Heart left ventricle (tissue), 13 donors: ENCODE results near the gene PDE9A.

ENCODE experiments used
- CTCF ChIP-seq, 12 donors: fragments of 200-600 bp; sonication (generic) in 4 of 12; IDR thresholded peaks; one replicate each; pipeline versions ENCODE4 v1.5.0 to v1.8.0; 2018 to 2022; ENCODE audit warnings: antibody characterized with exemption in 12 of 12, mild to moderate bottlenecking in 5 of 12
- POLR2A ChIP-seq, 2 donors: fragments of 450-650 bp; IDR thresholded peaks; one replicate each; pipeline ENCODE4 v1.6.1; 2017; ENCODE audit warnings: antibody characterized with exemption in 2 of 2, mild to moderate bottlenecking in 2 of 2, moderate library complexity in 2 of 2
- donor health status: ischemic (EF 13 %, LVEDD 7.1; RV severe dilation, severe dysfunction).
- donor health status: DM: no; HTN: yes; CAD: no.
- donor health status: DM: no; HTN: no; CAD: no.
- donor health status: ischemic (EF 25% LVEDD 6.9; RV normal size, moderate dysfunction).
- donor health status: ischemic (EF 25% LVEDD 5.7; RV mildly dilated, moderate dysfunction).
- donor health status: ischemic (EF 35%, LVEDD 5.7; RV mildly dilated, moderate dysfunction).
- donor health status: nonischemic (EF 11% LVEDD 7.7; RV severe dilation, severe dysfunction).
- donor health status: DM: yes; HTN: yes; CAD: no.
- donor health status: PGD.
- donor health status: ischemic (EF 29% LVEDD 5.4; RV normal size, mild dysfunction).
- donor health status: nonischemic (EF 23%, LVEDD 6.1; RV moderate dilation, normal function).

- no peak for TF ChIP-seq CTCF (IDR thresholded peaks at IDR 0.05)
- no peak for TF ChIP-seq POLR2A (IDR thresholded peaks at IDR 0.05)
Observed at GRCh38 chr21:42781971-42782722, 128.7 kb downstream of the PDE9A start.
